Subcutaneous abdominal adipose tissue (tissue), 5 donors: ENCODE measurements around the gene PNMT.

Experiments used
- H3K27ac ChIP-seq: one replicate; pipeline ENCODE4 v1.7.0; 2013; ENCODE audit warnings: low read depth, mild to moderate bottlenecking, inconsistent platforms, low read length, moderate library complexity
- H3K27me3 ChIP-seq, 5 donors: one replicate each; pipeline ENCODE4 v1.7.0; 2013; ENCODE audit warnings: low read length in 5 of 5, inconsistent platforms in 1 of 5; ENCODE audit not compliant: control insufficient read depth in 5 of 5, insufficient read depth in 4 of 5
- H3K36me3 ChIP-seq, 5 donors: one replicate each; pipeline ENCODE4 v1.7.0; 2013; ENCODE audit warnings: low read length in 5 of 5; ENCODE audit not compliant: control insufficient read depth in 5 of 5, insufficient read depth in 5 of 5
- H3K4me1 ChIP-seq, 5 donors: one replicate each; pipeline ENCODE4 v1.7.0; 2013; ENCODE audit warnings: low read length in 5 of 5, mild to moderate bottlenecking in 3 of 5, moderate library complexity in 1 of 5; ENCODE audit not compliant: control insufficient read depth in 5 of 5, insufficient read depth in 5 of 5
- H3K4me3 ChIP-seq, 5 donors: one replicate each; pipeline ENCODE4 v1.7.0; 2013; ENCODE audit warnings: low read length in 5 of 5, low read depth in 1 of 5
- H3K9ac ChIP-seq, 5 donors: one replicate each; pipeline ENCODE4 v1.7.0; 2013; ENCODE audit warnings: low read length in 5 of 5, mild to moderate bottlenecking in 4 of 5, moderate library complexity in 3 of 5
- H3K9me3 ChIP-seq, 5 donors: one replicate each; pipeline ENCODE4 v1.7.0; 2013; ENCODE audit warnings: low read length in 5 of 5; ENCODE audit not compliant: control insufficient read depth in 5 of 5
- donor health status: healthy.
- donor health status: healthy.
- donor health status: healthy.
- donor health status: healthy.
- donor health status: healthy.

The PNMT gene

DNA sequence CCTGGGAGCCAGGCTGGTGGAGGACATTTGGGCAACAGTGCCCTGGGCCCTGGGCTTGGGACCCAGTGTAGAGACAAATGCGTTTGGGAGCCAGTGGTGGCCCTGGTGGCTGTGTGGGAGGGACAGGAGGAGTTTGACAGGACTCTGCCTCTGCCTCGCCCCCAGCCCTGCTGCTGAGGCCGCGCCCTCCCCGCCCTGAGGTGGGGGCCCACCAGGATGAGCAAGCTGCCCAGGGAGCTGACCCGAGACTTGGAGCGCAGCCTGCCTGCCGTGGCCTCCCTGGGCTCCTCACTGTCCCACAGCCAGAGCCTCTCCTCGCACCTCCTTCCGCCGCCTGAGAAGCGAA lies 15.0 kb upstream of the PNMT start:
- Histone ChIP-seq H3K27ac (no peak overlapping the region), H3K36me3 (peaks cover 0 to 44% (median 20%) of the 10 kb centered on the region in 5 donors), H3K9me3 (no peaks in the 10 kb centered on the region), H3K9ac (no peak overlapping the region), H3K4me1 (peaks cover 0 to 13% (median 4%) of the 10 kb centered on the region in 5 donors), H3K4me3 (no peak overlapping the region), H3K27me3 (no peaks in the 10 kb centered on the region)

DNA sequence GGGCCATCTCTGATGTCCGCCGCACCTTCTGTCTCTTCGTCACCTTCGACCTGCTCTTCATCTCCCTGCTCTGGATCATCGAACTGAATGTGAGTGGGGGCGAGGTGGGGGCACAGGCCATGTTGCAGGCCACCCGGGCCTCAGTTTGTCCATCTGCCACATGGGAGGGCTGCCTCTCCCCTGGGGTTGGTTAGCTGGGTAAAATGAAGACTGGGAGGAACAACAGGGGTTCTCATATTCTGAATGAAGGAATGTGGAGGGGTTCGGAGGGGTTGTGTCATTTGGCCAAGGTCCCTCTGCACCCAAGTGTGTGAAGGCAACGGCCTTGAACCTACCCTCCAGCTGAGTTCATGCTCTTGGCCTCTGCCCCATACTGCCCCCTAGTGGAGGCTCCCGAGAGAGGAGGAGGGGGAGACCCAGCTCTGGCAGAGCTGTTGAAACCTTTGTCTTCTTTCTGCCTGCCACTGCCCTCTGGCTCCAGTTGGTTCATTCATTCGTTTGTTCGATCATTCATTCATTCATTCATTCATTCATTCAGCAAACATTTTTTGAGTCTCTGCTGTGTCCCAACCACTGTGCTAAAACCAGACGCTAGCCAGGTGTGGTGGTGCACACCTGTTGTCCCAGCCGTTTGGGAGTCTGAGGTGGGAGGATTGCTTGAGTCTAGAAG lies 14.5 kb upstream of the PNMT start:
- Histone ChIP-seq H3K4me1 (peaks cover 0 to 18% (median 4%) of the 10 kb centered on the region in 5 donors), H3K27me3 (no peaks in the 10 kb centered on the region), H3K9ac (no peak overlapping the region), H3K4me3 (no peak overlapping the region), H3K27ac (no peak overlapping the region), H3K36me3 (peaks cover 0 to 49% (median 25%) of the 10 kb centered on the region in 5 donors), H3K9me3 (no peaks in the 10 kb centered on the region)

DNA sequence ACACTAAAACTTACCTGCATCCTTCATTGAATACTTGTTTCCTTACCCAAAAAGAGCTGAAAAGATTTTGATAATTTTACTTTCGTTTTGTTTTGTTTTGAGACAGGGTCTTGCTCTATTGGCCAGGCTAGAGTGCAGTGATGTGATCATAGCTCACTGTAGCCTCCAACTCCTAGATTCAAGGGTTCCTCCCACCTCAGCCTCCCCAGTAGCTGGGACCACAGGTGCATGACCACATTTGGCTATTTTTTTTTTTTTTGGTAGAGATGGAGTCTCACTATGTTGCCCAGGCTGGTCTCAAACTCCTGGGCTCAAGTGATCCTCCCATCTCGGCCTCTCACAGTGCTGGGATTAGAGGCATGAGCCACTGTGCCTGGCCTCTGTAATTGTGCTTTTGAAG lies 13.1 kb upstream of the PNMT start:
- no peak overlapping the region for H3K9ac ChIP-seq
- no peak overlapping the region for H3K4me3 ChIP-seq
- no peak overlapping the region for H3K27ac ChIP-seq
- no peaks in the 10 kb centered on the region for H3K9me3 ChIP-seq
- H3K27me3 ChIP-seq: no peaks in the 10 kb centered on the region
- H3K36me3 ChIP-seq: peaks cover 0 to 55% (median 32%) of the 10 kb centered on the region in 5 donors
- peaks cover 2 to 30% (median 11%) of the 10 kb centered on the region in 5 donors for H3K4me1 ChIP-seq

DNA sequence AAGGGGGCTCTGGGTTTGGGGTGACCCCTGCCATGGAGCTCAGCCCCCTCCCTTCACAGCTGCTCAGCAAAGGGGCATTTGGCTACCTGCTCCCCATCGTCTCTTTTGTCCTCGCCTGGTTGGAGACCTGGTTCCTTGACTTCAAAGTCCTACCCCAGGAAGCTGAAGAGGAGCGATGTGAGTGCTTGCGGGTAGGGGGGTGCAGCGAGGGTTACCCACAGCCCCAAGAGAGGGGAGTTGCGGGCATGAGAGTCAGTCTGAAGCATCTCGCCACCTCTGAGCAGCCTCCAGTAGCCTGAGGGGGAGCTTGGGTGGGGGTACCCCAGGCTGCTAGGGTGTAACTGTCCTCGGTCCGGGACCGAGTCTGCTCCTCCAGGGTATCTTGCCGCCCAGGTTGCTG lies 9.9 kb upstream of the PNMT start:
- no peaks in the 10 kb centered on the region for H3K9me3 ChIP-seq
- H3K27me3 ChIP-seq: no peaks in the 10 kb centered on the region
- H3K27ac ChIP-seq: peak overlapping the region; percentile 24
- H3K4me1 ChIP-seq: peaks cover 2 to 60% (median 23%) of the 10 kb centered on the region in 5 donors
- peaks cover 0 to 83% (median 60%) of the 10 kb centered on the region in 5 donors for H3K36me3 ChIP-seq
- H3K4me3 ChIP-seq: no peak overlapping the region
- H3K9ac ChIP-seq: no peak overlapping the region

DNA sequence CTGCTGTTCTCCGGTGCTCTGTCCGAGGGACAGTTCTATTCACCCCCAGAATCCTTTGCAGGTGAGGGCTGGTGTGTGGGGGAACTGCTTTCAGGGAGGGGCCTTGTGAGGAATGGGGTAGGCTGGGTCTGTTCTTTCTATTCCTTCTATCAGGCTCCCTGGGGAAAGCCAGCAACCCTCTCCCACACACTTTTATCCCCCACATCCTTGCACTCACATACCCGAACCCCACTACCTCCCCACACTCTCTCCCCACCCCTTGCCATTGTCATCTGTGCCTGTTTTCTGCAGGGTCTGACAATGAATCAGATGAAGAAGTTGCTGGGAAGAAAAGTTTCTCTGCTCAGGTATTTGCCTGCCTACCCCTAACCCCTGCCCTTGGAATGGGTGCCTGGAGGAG lies 9.5 kb upstream of the PNMT start:
- Histone ChIP-seq H3K4me1 (peaks cover 2 to 59% (median 21%) of the 10 kb centered on the region in 5 donors), H3K9ac (no peak overlapping the region), H3K9me3 (no peaks in the 10 kb centered on the region), H3K4me3 (no peak overlapping the region), H3K27ac (peak overlapping the region; percentile 24), H3K36me3 (peaks cover 0 to 83% (median 60%) of the 10 kb centered on the region in 5 donors), H3K27me3 (no peaks in the 10 kb centered on the region)

DNA sequence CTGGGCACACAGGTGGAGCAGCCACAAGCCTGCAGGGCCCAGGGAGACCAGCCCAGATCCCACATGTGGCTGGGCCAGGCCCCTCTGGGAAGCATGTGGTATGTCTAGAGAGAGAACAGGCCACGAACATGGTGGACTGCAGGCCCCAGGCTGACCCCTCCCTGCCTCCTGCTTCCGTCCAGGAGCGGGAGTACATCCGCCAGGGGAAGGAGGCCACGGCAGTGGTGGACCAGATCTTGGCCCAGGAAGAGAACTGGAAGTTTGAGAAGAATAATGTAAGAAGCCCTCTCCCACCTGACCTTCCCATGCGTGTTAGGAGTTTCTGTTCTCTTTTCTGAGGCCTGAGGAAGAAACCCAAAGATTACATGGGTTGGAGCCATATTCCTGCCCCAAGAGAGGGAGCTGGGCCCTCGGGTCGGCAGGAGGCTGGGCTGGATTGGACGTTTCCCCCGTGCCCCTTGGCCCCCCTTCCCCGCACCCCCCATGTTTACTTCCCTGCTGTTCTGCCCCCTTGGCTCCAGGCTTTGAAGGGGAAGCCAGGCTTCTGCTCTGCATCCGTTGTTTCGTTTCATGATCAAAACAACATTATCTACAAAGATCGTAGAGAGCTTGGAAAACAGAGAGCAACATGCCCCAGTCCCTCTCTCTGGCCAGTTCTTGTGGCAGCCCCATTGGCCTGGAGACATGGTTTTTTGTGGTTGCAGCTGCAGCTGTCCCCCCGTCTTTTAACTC lies 8.8 kb upstream of the PNMT start:
- H3K9ac ChIP-seq: peak overlapping the region in 1 of 5 donors; percentile 33
- H3K9me3 ChIP-seq: no peaks in the 10 kb centered on the region
- H3K36me3 ChIP-seq: peaks cover 0 to 83% (median 59%) of the 10 kb centered on the region in 5 donors
- H3K4me3 ChIP-seq: peak overlapping the region in 4 of 5 donors; percentile 4 to 40 (median 28)
- peaks cover 0 to 62% (median 24%) of the 10 kb centered on the region in 5 donors for H3K4me1 ChIP-seq
- H3K27ac ChIP-seq: peak overlapping the region; percentile 24
- peaks cover 0 to under 1% (median 0%) of the 10 kb centered on the region in 5 donors for H3K27me3 ChIP-seq

DNA sequence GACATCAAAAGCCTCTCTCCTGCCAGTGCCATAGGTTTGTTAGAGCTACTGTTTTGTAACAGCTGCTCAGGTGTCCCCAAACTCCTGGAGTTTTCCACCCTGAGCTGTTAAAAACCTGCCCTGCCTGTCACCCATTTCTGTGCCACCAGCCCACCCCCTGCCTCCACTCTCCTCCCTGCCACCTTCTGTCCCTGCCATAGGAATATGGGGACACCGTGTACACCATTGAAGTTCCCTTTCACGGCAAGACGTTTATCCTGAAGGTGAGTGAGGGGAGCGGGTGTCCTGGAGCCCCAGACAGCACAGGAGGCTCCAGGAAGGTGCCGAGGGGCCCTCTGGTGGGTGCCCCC lies 8.3 kb upstream of the PNMT start:
- Histone ChIP-seq H3K27me3 (peaks cover 0 to 5% (median 0%) of the 10 kb centered on the region in 5 donors), H3K9ac (peak overlapping the region in 1 of 5 donors; percentile 33), H3K4me1 (peaks cover 0 to 62% (median 24%) of the 10 kb centered on the region in 5 donors), H3K9me3 (no peaks in the 10 kb centered on the region), H3K4me3 (peak overlapping the region in 4 of 5 donors; percentile 4 to 40 (median 28)), H3K27ac (no peak overlapping the region), H3K36me3 (peaks cover 0 to 77% (median 56%) of the 10 kb centered on the region in 5 donors)

DNA sequence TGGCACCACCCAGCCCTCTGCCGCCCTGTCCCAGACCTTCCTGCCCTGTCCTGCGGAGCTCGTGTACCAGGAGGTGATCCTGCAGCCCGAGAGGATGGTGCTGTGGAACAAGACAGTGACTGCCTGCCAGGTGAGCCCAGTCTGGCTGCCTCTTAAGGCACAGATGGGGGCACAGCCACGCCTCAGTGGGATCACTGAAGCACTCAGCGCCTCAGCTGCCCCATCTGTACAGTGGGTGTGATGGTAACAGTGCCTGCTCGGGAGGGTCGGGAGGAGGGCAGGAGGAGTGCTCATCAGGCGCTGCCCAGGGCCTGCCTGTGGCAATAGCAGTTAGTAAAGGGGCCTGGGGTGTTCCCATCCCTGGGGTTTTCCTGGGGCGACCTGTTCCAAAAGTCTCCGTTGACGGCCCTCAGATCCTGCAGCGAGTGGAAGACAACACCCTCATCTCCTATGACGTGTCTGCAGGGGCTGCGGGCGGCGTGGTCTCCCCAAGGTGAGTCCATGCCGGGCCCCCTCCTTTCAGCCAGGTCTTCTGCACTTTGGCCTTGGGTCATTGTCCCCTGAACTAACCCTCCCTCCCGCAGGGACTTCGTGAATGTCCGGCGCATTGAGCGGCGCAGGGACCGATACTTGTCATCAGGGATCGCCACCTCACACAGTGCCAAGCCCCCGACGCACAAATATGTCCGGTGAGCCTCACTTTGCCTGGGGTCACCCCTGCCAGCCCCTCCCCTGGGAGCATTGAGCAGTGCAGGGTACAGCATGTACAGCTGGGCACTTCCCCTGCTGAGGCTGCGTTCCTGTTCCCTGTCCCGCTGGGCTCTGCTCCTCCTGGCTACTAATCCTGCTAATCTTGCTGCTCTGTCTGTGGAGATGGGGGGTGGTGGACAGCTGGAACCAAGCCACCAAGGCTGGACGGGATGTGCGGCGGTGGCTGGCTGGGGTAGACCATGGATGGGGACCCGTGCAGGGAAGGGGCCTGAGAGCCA lies 7.6 kb upstream of the PNMT start:
- H3K9me3 ChIP-seq: no peaks in the 10 kb centered on the region
- peaks cover 0 to 10% (median 3%) of the 10 kb centered on the region in 5 donors for H3K27me3 ChIP-seq
- peak overlapping the region in 2 of 5 donors; percentile 32 to 33 for H3K9ac ChIP-seq
- peaks cover 0 to 65% (median 24%) of the 10 kb centered on the region in 5 donors for H3K4me1 ChIP-seq
- peak overlapping the region in 3 of 5 donors; percentile 27 to 40 (median 28) for H3K4me3 ChIP-seq
- no peak overlapping the region for H3K27ac ChIP-seq
- peaks cover 0 to 70% (median 56%) of the 10 kb centered on the region in 5 donors for H3K36me3 ChIP-seq

- no peaks in the 10 kb centered on the region for H3K9me3 ChIP-seq
- H3K4me3 ChIP-seq: peak overlapping the region in 1 of 5 donors; percentile 40
- H3K4me1 ChIP-seq: peaks cover 2 to 77% (median 30%) of the 10 kb centered on the region in 5 donors
- H3K9ac ChIP-seq: no peak overlapping the region
- no peak overlapping the region for H3K27ac ChIP-seq
- H3K36me3 ChIP-seq: peaks cover 0 to 59% (median 50%) of the 10 kb centered on the region in 5 donors
- peaks cover 7 to 20% (median 14%) of the 10 kb centered on the region in 5 donors for H3K27me3 ChIP-seq
Observed at GRCh38 chr17:39661744-39662541, 6.3 kb upstream of the PNMT start.
